Activated CD4-positive, alpha-beta T cell treated with anti-CD3 and anti-CD28 coated beads, Interleukin-2, amount 50 U/mL, for 16 hours (primary cell): ENCODE data around the gene E2F6.
A peak's percentile ranks its signal among the peaks of the same experiment; 100 is the strongest.

Experiments
- DNase-seq: peaks from one replicate; pipeline ENCODE4 v3.0.0-alpha.2; 2020

Gene E2F6

GRCh38 chr2:11492244-11492643 is 26.3 kb upstream of the E2F6 start:
- DNase-seq: no peak

DNA sequence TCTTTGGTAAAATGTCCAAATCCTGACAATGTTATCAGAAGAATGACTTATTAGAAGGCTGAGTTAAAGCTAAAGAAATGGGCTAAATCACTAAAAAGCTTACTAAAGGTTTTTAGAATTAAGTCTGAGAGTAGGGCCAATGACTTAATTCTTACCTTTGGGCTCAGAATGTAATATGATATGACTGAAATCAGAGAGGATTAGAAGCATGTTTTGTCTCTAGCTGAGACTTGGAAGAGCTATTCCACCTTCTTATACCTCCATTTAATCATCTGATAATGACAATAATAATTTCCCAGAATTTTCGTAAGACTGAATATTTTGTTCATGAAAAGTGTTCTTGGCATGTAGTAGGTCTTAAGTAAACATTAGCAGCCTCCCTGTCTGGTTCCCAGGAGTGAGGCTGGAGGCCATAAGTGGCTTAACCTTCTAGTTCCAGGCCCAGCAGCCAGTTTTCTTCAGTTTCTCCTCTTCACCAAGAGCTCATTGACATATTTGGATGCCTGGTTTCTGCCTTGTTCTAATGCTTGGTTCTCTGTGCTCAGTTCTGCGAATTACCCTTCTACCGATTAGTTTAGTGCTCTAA is 25.5 kb upstream of the E2F6 start:
- DNase-seq: no peak

GRCh38 chr2:11490194-11490593 is 24.2 kb upstream of the E2F6 start:
- no peak for DNase-seq

DNA sequence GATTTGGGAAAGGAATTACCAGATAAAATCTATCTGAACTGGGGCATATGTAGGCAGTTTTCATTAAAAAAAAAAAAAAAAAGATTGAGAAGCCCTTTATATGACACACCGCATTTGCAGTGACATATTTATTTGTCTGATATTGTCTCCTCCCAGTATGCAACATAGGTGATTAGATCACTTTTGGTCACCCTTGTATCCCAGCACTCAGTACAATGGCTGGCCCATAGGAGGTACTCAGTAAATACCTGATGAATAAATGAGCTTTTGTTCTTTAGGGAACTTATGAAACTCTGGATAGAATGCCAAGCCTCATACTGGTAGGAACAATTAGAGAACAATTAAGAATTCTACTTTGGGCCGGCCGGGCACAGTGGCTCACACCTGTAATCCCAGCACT is 22.8 kb upstream of the E2F6 start:
- DNase-seq: no peak

GRCh38 chr2:11483806-11484617 is 18.1 kb upstream of the E2F6 start:
- DNase-seq: no peak

GRCh38 chr2:11482473-11483035 is 16.6 kb upstream of the E2F6 start:
- DNase-seq: no peak

DNA sequence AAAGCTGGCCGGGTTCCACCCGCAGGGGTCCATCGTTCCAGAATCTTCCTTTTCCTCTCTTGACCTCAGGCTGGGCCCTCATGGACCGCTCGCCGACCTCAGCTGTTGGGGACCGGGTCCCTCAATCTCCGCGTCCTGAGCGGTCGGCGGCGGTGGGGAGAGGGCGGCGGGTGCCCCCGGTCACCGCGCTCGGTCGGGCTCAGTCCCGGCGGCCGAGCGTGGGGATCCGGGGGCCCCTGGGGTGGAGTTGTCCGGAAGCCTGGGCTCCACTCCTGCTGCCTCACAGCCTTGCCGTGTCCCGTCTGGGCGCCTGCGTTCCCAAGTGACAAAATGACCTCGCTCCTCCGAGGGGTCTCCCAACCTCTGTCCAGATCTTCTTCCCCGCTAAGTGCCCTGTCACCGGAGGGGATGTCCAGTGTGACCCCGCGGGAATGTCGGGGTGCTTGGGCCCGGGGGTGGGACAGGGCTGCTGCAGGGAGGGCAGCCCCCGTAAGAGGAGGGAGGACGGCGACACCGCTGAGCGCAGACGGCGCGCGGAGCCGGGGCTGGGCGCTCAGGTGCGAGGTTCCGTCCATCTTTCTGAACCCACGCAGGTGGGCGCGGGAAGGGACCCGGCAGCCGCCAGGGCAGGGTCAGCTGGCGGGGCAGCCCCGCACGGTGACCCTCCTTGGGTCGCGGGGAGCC is 16.0 kb upstream of the E2F6 start:
- no peak for DNase-seq

GRCh38 chr2:11481426-11481788 is 15.4 kb upstream of the E2F6 start:
- DNase-seq: no peak

- no peak for DNase-seq
Measured at GRCh38 chr2:11480859-11481258, 14.9 kb upstream of the E2F6 start.

GRCh38 chr2:11480406-11480805 is 14.4 kb upstream of the E2F6 start:
- DNase-seq: no peak

DNA sequence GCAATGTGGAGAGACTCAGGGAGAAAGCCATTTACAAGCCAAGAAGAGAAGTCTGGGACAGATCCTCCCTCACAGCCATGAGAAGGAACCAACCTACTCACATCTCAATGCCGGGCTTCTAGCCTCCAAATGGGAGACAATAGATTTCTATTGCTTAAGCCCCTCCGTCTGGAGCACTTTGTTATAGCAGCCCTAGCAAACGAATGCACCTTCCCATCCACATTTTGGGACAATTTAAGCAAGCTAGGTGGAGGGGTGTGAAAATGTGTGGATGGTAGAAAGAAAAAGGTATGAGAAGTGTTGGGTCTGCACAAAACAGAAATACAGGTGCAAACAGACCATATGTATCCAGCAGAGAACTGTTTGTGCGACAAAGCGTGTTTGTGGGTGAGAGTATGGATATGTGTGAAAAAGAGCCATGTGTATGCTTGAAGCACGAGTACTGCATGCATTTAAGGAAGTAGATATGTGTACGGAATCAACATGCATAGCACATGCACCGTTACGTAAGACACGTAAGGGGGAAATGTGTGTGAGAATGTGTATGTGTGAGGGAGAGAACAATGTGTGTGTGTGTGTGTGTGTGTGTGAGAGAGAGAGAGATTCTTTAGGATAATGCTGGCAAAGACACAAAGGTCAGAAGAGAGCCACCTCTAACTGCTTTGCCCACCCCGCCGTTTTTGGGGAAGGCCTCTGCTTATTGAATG is 13.1 kb upstream of the E2F6 start:
- DNase-seq: no peak

GRCh38 chr2:11477994-11478393 is 12.0 kb upstream of the E2F6 start:
- DNase-seq: peak; percentile 78

DNA sequence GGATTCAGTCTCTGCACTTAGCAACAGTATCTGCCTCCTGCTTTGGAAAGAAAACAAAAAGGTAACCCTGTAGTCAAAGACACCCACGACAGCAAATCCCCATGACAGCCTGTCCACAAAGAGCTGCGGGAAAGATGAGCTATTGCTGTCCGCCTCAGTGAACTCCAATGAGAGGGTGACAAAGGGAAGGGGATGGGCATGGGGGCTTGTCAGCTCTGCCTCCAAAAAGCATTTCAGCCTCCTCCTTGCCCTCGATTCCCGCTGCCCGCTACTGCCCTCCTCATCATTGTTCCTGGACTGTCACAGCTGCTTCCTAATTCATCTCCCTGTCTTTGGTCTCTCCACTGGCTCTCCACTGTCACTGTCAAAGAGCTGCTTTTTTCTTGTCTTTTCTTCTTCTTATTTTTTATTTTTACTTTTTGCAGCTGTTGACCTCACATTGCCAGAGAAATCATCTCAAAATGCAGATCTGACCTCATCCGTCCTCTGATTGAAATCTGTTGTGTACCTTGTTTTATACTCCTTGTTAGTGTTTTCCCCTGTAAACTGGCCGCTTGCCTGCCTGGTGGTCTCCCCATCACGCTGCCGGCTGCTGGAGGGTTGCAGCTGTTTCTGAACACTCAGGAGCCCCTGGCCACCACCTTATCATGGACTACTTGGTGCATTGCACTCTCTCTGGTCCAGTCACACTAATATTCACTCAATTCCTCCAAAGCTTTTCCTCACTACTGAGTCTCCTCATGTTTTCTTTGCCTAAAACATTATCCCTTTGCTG is 7.9 kb upstream of the E2F6 start:
- no peak for DNase-seq

DNA sequence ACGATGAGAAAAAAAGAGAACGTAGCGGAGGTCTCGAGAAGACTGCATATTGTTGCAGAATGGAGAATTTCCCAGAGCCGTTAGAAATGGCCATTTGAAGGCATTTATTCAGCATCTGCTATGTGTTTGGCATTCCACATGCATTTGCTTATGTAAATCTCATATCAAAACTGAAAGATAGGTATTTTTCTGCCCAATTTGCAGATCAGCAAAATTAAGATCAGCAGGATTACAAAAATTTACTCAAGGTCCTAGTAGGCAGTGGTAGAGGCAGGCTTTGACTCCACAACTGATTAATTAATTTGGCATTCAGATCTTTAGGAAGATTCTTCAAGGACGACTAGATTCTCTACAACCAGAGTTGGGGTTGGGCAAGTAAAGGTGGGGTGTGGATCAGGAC is 1.8 kb upstream of the E2F6 start:
- DNase-seq: no peak

DNA sequence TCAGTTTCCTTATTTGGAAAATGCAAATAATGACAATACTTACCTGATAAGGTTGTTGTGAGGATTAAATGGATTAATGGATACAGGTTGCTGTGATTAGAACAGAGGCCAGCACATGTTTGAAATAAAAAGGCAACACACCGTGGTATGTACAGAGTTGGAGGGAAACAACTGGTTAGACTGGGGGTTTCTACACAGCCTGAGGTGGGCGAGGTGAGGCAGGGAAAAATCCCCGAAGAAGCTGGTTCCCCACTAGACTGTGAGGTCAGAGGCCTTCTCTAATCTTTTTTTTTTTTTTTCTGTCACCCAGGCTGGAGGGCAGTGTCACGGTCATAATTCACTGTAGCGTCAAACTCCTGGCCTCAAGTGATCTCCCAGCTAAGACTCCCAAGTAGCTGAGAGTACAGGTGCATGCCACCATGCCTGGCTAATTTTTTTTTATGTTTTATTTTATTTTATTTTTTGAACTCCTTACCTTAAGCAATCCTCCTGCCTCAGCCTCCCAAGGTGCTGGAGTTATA is 1.2 kb upstream of the E2F6 start:
- DNase-seq: no peak

- peak; percentile 26 for DNase-seq
Measured at GRCh38 chr2:11466307-11467128, 557 bp upstream of the E2F6 start.

DNA sequence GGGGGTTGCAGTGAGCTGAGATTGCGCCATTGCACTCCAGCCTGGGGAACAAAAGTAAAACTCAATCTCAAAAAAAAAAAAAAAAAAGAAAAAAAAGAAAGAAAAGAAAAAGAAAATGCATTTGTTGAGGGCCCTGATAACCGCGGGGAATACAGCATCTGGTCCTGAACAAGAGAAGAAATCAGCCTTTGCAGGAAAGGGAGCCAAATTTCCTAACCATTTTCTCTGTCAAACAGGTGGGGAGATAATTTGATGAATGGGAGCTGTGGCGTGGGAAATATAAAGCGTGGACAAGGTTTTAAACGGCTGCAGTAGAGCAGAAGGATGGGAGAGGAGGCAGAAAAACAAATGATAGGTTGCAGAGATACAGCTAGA is 864 bp downstream of the E2F6 start:
- DNase-seq: no peak

DNA sequence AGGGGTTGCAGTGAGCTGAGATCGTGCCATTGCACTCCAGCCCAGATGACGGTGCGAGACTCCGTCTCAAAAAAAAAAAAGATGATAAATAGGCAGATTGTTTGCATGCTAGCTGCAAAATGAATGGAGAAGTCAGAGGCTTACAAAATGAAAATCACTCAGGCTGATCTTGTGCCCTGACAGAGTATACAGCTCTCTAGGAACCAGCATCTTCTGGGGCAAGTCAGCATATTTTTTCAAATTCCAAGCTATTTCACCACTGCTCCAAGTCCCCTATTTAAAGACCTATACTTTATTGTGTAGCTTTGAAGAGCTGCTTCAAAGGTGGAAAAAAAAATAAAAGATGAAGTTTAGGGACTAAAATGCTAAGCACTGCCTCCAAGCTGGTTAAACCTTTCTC is 6.1 kb downstream of the E2F6 start:
- no peak for DNase-seq

GRCh38 chr2:11458753-11459152 is 7.2 kb downstream of the E2F6 start:
- DNase-seq: no peak

DNA sequence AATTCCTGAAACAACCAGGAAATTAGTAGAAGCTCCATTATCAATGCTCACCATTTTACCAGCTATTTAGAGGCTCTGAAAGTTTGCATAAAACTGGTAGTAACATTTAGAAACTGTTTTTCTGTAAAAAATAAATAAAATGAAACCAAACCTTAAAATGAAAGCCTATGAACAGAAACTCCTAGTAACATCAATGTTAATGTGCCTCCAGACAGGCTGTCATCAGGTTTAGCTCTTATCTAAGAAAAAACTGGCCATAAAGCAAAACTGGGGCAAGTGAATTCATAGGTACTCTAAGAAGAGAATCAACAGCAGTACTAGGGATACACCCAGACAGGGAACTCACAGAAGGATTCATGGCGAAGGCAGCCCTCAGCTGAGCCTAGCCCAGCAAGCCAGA is 8.0 kb downstream of the E2F6 start:
- no peak for DNase-seq

- DNase-seq: no peak
Measured at GRCh38 chr2:11456251-11456650, 9.7 kb downstream of the E2F6 start.
